H1 (cell line): ENCODE data around the gene TLR4. TPM values are rescaled to one million over a fixed set of nuclear protein-coding genes. Genes with fewer than 3 reads are reported as not detected.

Source experiments
- CTCF ChIA-PET: fragments of 300-600 bp; sonication (Branson Sonifier 250); formaldehyde crosslinking; loops from one replicate; lab custom pipeline; 2021; ENCODE audit not compliant: partially characterized antibody; lab: Charles Lee
- POLR2A ChIA-PET: fragments of 300-600 bp; sonication (Branson Sonifier 250); formaldehyde crosslinking; loops from one replicate; lab custom pipeline; 2021; ENCODE audit warnings: inconsistent platforms; ENCODE audit not compliant: partially characterized antibody; lab: Charles Lee
- DNase-seq, 2 experiments: peaks; one replicate each; pipeline versions ENCODE4 v3.0.0 to v3.0.0-alpha.2; 2010 to 2022; ENCODE audit warnings: low spot score in 2 of 2, low read depth in 1 of 2, mixed read lengths in 1 of 2
- FAIRE-seq: peaks from 2 replicates; lab custom pipeline; 2011; peaks lifted over from hg19 to GRCh38; lab: Jason Lieb, UNC
- H2AFZ ChIP-seq: 2 replicates; pipeline ENCODE4 v1.8.1; 2012; ENCODE audit warnings: low read length, inconsistent platforms
- H2AK5ac ChIP-seq: 2 replicates; pipeline ENCODE4 v1.6.1; 2013; ENCODE audit warnings: low read depth, low read length
- H2BK120ac ChIP-seq: replicated peaks from 2 replicates; pipeline ENCODE3; 2013; ENCODE audit warnings: low read depth, low read length, inconsistent platforms
- H2BK12ac ChIP-seq: 2 replicates; pipeline ENCODE4 v1.6.1; 2013; ENCODE audit warnings: low read depth, low read length
- H2BK15ac ChIP-seq: 2 replicates; pipeline ENCODE4 v1.6.1; 2013; ENCODE audit warnings: low read length
- H2BK20ac ChIP-seq: 2 replicates; pipeline ENCODE4 v1.6.1; 2013; ENCODE audit warnings: low read length
- H2BK5ac ChIP-seq: 2 replicates; pipeline ENCODE4 v1.6.1; 2013; ENCODE audit warnings: low read depth, low read length
- H3K14ac ChIP-seq: 2 replicates; pipeline ENCODE4 v1.6.1; 2013; ENCODE audit warnings: inconsistent platforms; ENCODE audit not compliant: insufficient read length
- H3K18ac ChIP-seq: 2 replicates; pipeline ENCODE4 v1.6.1; 2013; ENCODE audit warnings: low read length; ENCODE audit errors: extremely low read depth
- H3K23ac ChIP-seq: 2 replicates; pipeline ENCODE4 v1.6.1; 2013; ENCODE audit warnings: inconsistent platforms; ENCODE audit not compliant: insufficient read length
- H3K23me2 ChIP-seq: 2 replicates; pipeline ENCODE4 v1.6.1; 2013; ENCODE audit warnings: low read depth, low read length
- H3K27ac ChIP-seq: 2 replicates; pipeline ENCODE4 v1.6.1; 2011; ENCODE audit warnings: low read depth, low read length, inconsistent platforms
- H3K27me3 ChIP-seq, 4 experiments: replicated peaks in 1 of 4; 1 replicate in 1 of 4; 2 replicates in 3 of 4; pipeline versions ENCODE4 v1.6.1 to v1.8.1; 2011 to 2013; ENCODE audit warnings: low read length in 3 of 4, mild to moderate bottlenecking in 3 of 4, inconsistent platforms in 2 of 4, mixed read lengths in 2 of 4, moderate library complexity in 1 of 4; ENCODE audit not compliant: control insufficient read depth in 3 of 4, insufficient read depth in 3 of 4; ENCODE audit errors: extremely low read depth in 1 of 4
- H3K36me3 ChIP-seq, 4 experiments: 2 replicates each; pipeline versions ENCODE4 v1.6.1 to v1.8.1; 2011 to 2013; ENCODE audit warnings: mild to moderate bottlenecking in 4 of 4, low read length in 3 of 4, moderate library complexity in 2 of 4, control low read depth in 1 of 4, inconsistent platforms in 1 of 4; ENCODE audit not compliant: insufficient read depth in 4 of 4, control insufficient read depth in 2 of 4
- H3K4ac ChIP-seq: replicated peaks from 2 replicates; pipeline ENCODE3; 2013; ENCODE audit warnings: low read length, low read depth, mixed read lengths, inconsistent platforms; ENCODE audit not compliant: insufficient read length
- H3K4me1 ChIP-seq, 4 experiments: replicated peaks in 1 of 4; 1 replicate in 1 of 4; 2 replicates in 3 of 4; pipeline versions ENCODE4 v1.6.1 to v1.8.1; 2011 to 2013; ENCODE audit warnings: low read length in 3 of 4, inconsistent platforms in 2 of 4, mixed read lengths in 1 of 4; ENCODE audit not compliant: insufficient read depth in 4 of 4, control insufficient read depth in 3 of 4
- H3K4me2 ChIP-seq, 2 experiments: 2 replicates each; pipeline versions ENCODE4 v1.6.1 to v1.8.1; 2011 to 2013; ENCODE audit warnings: low read depth in 2 of 2, low read length in 2 of 2, control low read depth in 1 of 2, inconsistent platforms in 1 of 2, mild to moderate bottlenecking in 1 of 2; ENCODE audit not compliant: insufficient read depth in 1 of 2
- H3K4me3 ChIP-seq, 4 experiments: fragments of 200-600, 300-600 bp in 1 of 4; sonication (generic), shearing (Covaris generic), sonication (Bioruptor Twin) in 1 of 4; 2 replicates each; pipeline versions ENCODE4 v1.5.1 to v1.8.1; 2011 to 2016; ENCODE audit warnings: low read length in 4 of 4, low read depth in 3 of 4, control low read depth in 2 of 4, inconsistent platforms in 2 of 4, mild to moderate bottlenecking in 2 of 4, mixed read lengths in 1 of 4, moderate library complexity in 1 of 4; ENCODE audit not compliant: insufficient read depth in 2 of 4; ENCODE audit errors: extremely low read depth in 1 of 4
- H3K56ac ChIP-seq: replicated peaks from 2 replicates; pipeline ENCODE3; 2013; ENCODE audit warnings: low read depth, mild to moderate bottlenecking, mixed read lengths, low read length, inconsistent platforms; ENCODE audit not compliant: insufficient read length
- H3K79me1 ChIP-seq: 2 replicates; pipeline ENCODE4 v1.6.1; 2013; ENCODE audit warnings: low read depth, low read length, control low read depth
- H3K79me2 ChIP-seq, 2 experiments: 2 replicates each; pipeline versions ENCODE4 v1.6.1 to v1.8.1; 2012 to 2013; ENCODE audit warnings: low read length in 2 of 2, mild to moderate bottlenecking in 2 of 2, inconsistent platforms in 1 of 2; ENCODE audit not compliant: insufficient read depth in 2 of 2, control insufficient read depth in 1 of 2
- H3K9ac ChIP-seq, 4 experiments: replicated peaks in 1 of 4; 1 replicate in 1 of 4; 2 replicates in 3 of 4; pipeline versions ENCODE4 v1.6.1 to v1.8.1; 2011 to 2013; ENCODE audit warnings: low read depth in 3 of 4, low read length in 3 of 4, control low read depth in 2 of 4, mild to moderate bottlenecking in 2 of 4, moderate library complexity in 2 of 4, inconsistent platforms in 1 of 4; ENCODE audit errors: extremely low read depth in 1 of 4
- H3K9me3 ChIP-seq, 2 experiments: 2 replicates each; pipeline versions ENCODE4 v1.6.1 to v1.8.1; 2012 to 2013; ENCODE audit warnings: mild to moderate bottlenecking in 2 of 2, moderate library complexity in 2 of 2, control low read depth in 1 of 2, inconsistent platforms in 1 of 2, low read depth in 1 of 2, low read length in 1 of 2, mixed read lengths in 1 of 2; ENCODE audit not compliant: insufficient read depth in 2 of 2
- H4K20me1 ChIP-seq, 2 experiments: replicated peaks in 1 of 2; 2 replicates each; pipeline versions ENCODE3 to v1.8.1; 2011 to 2013; ENCODE audit warnings: inconsistent platforms in 2 of 2, low read length in 2 of 2, mild to moderate bottlenecking in 1 of 2; ENCODE audit not compliant: insufficient read depth in 2 of 2, control insufficient read depth in 1 of 2
- H4K5ac ChIP-seq: 2 replicates; pipeline ENCODE4 v1.6.1; 2013; ENCODE audit warnings: low read length, low read depth, mixed read lengths, inconsistent platforms; ENCODE audit not compliant: insufficient read length
- H4K8ac ChIP-seq: 2 replicates; pipeline ENCODE4 v1.8.0; 2013; ENCODE audit warnings: mild to moderate bottlenecking, moderate library complexity, low read length, inconsistent platforms; ENCODE audit not compliant: insufficient read depth; ENCODE audit errors: extremely low read depth
- H4K91ac ChIP-seq: replicated peaks from 2 replicates; pipeline ENCODE3; 2013; ENCODE audit warnings: low read length, mixed read lengths, inconsistent platforms; ENCODE audit not compliant: insufficient read length
- BCL11A ChIP-seq, 2 experiments: IDR thresholded peaks; one replicate each; pipeline ENCODE4 v1.6.1; 2011; ENCODE audit warnings: low read depth in 2 of 2, low read length in 2 of 2, mild to moderate bottlenecking in 2 of 2
- KDM1A ChIP-seq: fragments of 200-600, 300-600 bp; sonication (generic); IDR thresholded peaks from 2 replicates; pipeline ENCODE4 v1.7.1; 2016; ENCODE audit warnings: mild to moderate bottlenecking, low read length, borderline replicate concordance
- SP1 ChIP-seq: IDR thresholded peaks from 2 replicates; pipeline ENCODE4 v1.6.1; 2011; ENCODE audit warnings: low read depth, low read length
- WGBS, 2 experiments: shearing (Covaris generic) in 1 of 2; methylation state at CpG; one replicate each; pipeline versions ENCODE4 v1.1.6 to v1.1.7; 2013 to 2015; ENCODE audit warnings: low lambda C conversion rate in 2 of 2, mixed read lengths in 2 of 2, inconsistent platforms in 1 of 2, low coverage in 1 of 2, missing lambda C conversion rate in 1 of 2; ENCODE audit not compliant: insufficient replicate concordance in 2 of 2, insufficient coverage in 1 of 2, insufficient read length in 1 of 2; ENCODE audit errors: extremely low coverage in 1 of 2, missing lambda C conversion rate in 1 of 2; 5-methylcytosine and 5-hydroxymethylcytosine counted together
- polyA plus RNA-seq, 7 experiments: library from polyadenylated mRNA; depleted of rRNA in 3 of 7; stranded (reverse) in 5 of 7; unstranded in 2 of 7; fragments of >200 nt in 5 of 7; fragments of 200-250 nt in 2 of 7; gene quantifications; 1 replicate in 5 of 7; 2 replicates in 1 of 7; 4 replicates in 1 of 7; pipeline versions ENCODE4 v1.2.1 to v1.2.3, GENCODE V29; 2011 to 2013; ENCODE audit warnings: missing spikeins in 2 of 7, mixed read lengths in 2 of 7
- total RNA-seq: library from RNA; stranded (reverse); fragmentation: NEBNext Ultra II Directional; extraction: Animal tissue kit (Norgen Biotek cat#: 25700); gene quantifications from 2 replicates; pipeline ENCODE4 v1.2.1, GENCODE V29; 2021

The TLR4 gene
- total and polyA plus RNA-seq, 2 of the 8 experiments (the other 6 are each of a cell fraction or from before 2014, with no cell fraction given), result 0.02 to 0.17 TPM

DNA sequence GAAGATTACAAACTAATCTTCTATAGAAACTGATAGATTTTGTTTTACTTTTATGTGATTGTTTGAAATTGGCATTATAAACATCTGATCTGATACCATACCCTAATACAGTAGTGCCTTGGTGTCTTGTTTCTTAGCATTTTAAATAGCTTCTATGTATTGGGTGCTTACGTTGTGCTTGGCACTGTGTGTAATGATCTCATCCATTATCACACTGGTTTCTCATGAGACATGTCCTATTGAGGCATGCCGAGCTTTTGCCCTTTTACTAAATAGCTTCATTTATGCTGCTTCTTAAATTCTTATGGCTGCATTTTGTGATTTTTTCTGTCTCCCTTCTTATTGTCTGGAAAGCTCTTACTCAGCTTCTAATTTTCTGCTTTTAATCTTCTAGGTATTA lies 48.2 kb upstream of the TLR4 start:
- H2BK120ac ChIP-seq, result no peak overlapping the region
- no peak overlapping the region for H2BK5ac ChIP-seq
- H4K20me1 ChIP-seq, result no peaks in the 10 kb centered on the region
- ChIA-PET CTCF (interaction anchor here (1.0 kb wide), 1 partner anchor 11 kb away, joined by 4 read pairs; no protein-coding TSS in a partner anchor), POLR2A (no interaction called here)
- no peaks in the 10 kb centered on the region for H3K9me3 ChIP-seq
- H4K8ac ChIP-seq, result no peak overlapping the region
- H3K4ac ChIP-seq, result no peak overlapping the region
- H3K4me2 ChIP-seq, result no peak overlapping the region
- FAIRE-seq, result no peak
- no peak overlapping the region for H3K23ac ChIP-seq
- no peaks in the 10 kb centered on the region for H3K36me3 ChIP-seq
- no peak overlapping the region for H2AFZ ChIP-seq
- H2BK12ac ChIP-seq, result no peak overlapping the region
- no peak overlapping the region for H3K9ac ChIP-seq
- no peak overlapping the region for H3K56ac ChIP-seq
- no peak overlapping the region for H4K5ac ChIP-seq
- no peak overlapping the region for H3K14ac ChIP-seq
- H3K18ac ChIP-seq, result no peak overlapping the region
- no peak overlapping the region for H2AK5ac ChIP-seq
- DNase-seq, result no peak
- no peak overlapping the region for H3K27ac ChIP-seq
- H2BK20ac ChIP-seq, result no peak overlapping the region
- no peaks in the 10 kb centered on the region for H3K79me1 ChIP-seq
- no peaks in the 10 kb centered on the region for H3K79me2 ChIP-seq
- no peak for TF ChIP-seq BCL11A (IDR thresholded peaks at IDR 0.05; ENCODE audit: low read depth in 2 of 2, low read length in 2 of 2)
- no peak for TF ChIP-seq KDM1A
- TF ChIP-seq SP1, result no peak
- WGBS, 2 experiments, result 90% methylated on average over 2 of the region's 2 CpGs; no CpG with 5 or more reads in 1 of the 2 experiments
- no peaks in the 10 kb centered on the region for H3K27me3 ChIP-seq
- H3K4me3 ChIP-seq, result no peak overlapping the region
- no peaks in the 10 kb centered on the region for H3K4me1 ChIP-seq
- no peaks in the 10 kb centered on the region for H3K23me2 ChIP-seq
- no peak overlapping the region for H4K91ac ChIP-seq
- H2BK15ac ChIP-seq, result no peak overlapping the region
